Upper lobe of left lung (tissue), 6 donors: ENCODE data around the gene TBXA2R. TPM values are rescaled to one million over a fixed set of nuclear protein-coding genes. Genes with fewer than 3 reads are reported as not detected.

Experiments
- ATAC-seq, 2 donors: fragments of 200-7000 bp; cut with Tn5 transposase; one replicate each; pipeline ENCODE4 v1.9.1; 2022; ENCODE audit warnings: mild to moderate bottlenecking in 2 of 2, moderate library complexity in 2 of 2; ENCODE audit not compliant: low FRiP score in 2 of 2
- DNase-seq, 2 donors: peaks; one replicate each; pipeline ENCODE4 v3.0.0-alpha.2; 2019 to 2020
- H3K27ac ChIP-seq, 4 donors: fragments of 200-600 bp; sonication (generic); one replicate each; pipeline ENCODE4 v1.5.1; 2016 to 2019
- H3K27me3 ChIP-seq, 4 donors: fragments of 200-600 bp; sonication (generic); one replicate each; pipeline ENCODE4 v1.5.1; 2017 to 2019
- H3K36me3 ChIP-seq, 4 donors: fragments of 200-600 bp; sonication (generic); one replicate each; pipeline ENCODE4 v1.5.1; 2016 to 2019
- H3K4me1 ChIP-seq, 4 donors: fragments of 200-600 bp; sonication (generic); one replicate each; pipeline ENCODE4 v1.5.1; 2018 to 2019
- H3K4me3 ChIP-seq, 4 donors: fragments of 200-600 bp; sonication (generic); one replicate each; pipeline ENCODE4 v1.5.1; 2017 to 2019; ENCODE audit warnings: mild to moderate bottlenecking in 2 of 4, moderate library complexity in 1 of 4
- H3K9me3 ChIP-seq, 4 donors: fragments of 200-600 bp; sonication (generic); one replicate each; pipeline ENCODE4 v1.5.1; 2018 to 2019
- EP300 ChIP-seq, 4 donors: sonication (generic); formaldehyde crosslinking; IDR thresholded peaks; one replicate each; pipeline ENCODE4 v1.5.1; 2017; ENCODE audit warnings: antibody characterized with exemption in 4 of 4, control low read depth in 2 of 4
- POLR2A ChIP-seq, 4 donors: fragments of 450-650 bp; IDR thresholded peaks; one replicate each; pipeline ENCODE4 v1.5.1; 2016 to 2017; ENCODE audit warnings: antibody characterized with exemption in 4 of 4, mild to moderate bottlenecking in 2 of 4
- POLR2AphosphoS5 ChIP-seq, 2 donors: sonication (generic); formaldehyde crosslinking; IDR thresholded peaks; one replicate each; pipeline ENCODE4 v1.5.1; 2017; ENCODE audit warnings: antibody characterized with exemption in 2 of 2
- WGBS, 2 donors: methylation state at CpG; one replicate each; pipeline ENCODE4 v1.1.5; 2017 to 2018; 5-methylcytosine and 5-hydroxymethylcytosine counted together
- total RNA-seq, 6 donors: library from RNA; depleted of rRNA in 4 of 6; stranded (reverse); fragments of >200 nt in 4 of 6; gene quantifications; one replicate each; pipeline versions ENCODE4 v1.1.0 to v1.2.1, GENCODE V29; 2016 to 2021
- TF ChIP-seq, protein P1 (sequence below), 6 experiments: fragments of 450-650 bp in 4 of 6; fragments of 200-600 bp in 2 of 6; sonication (generic) in 2 of 6; IDR thresholded peaks; one replicate each; pipeline ENCODE4 v1.5.1; 2016 to 2019; ENCODE audit warnings: antibody characterized with exemption in 6 of 6
- donor health status: DM: no; HTN: no; CAD: no; lungs with moderate emphysema.
- donor health status: DM: no; HTN: yes; CAD: no; lungs with severe emphysema.

TBXA2R gene
- total RNA-seq, 6 donors from 2014 or later = 0.49 to 7.0 (median 2.6) TPM

DNA sequence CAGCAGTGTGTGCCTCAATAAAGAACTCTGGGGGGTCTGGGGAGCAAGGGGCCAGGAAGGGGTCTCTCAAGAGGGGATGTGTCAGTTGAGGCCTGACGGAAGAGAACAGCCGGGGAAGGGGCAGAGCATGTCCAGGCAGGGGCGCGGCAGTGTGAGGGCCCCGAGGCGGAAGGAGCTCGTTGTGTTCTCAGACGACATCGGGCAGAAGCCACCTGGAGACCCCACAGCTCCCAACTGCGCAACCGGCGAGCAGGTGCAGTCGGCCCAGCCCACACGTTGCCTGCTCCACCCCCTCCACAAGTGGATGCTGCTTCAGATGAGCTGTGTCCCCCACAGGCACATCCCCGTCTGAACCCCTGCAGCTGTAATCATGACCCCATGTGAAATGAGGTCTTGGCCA is 15.0 kb upstream of the TBXA2R start:
- ATAC-seq (no peak), DNase-seq (peak in 1 of 2 donors; percentile 78)
- peaks cover 24 to 40% (median 30%) of the 10 kb centered on the region in 4 donors for H3K4me1 ChIP-seq
- H3K27me3 ChIP-seq = no peaks in the 10 kb centered on the region
- no peaks in the 10 kb centered on the region for H3K9me3 ChIP-seq
- TF ChIP-seq POLR2A (IDR thresholded peaks at IDR 0.05) (no peak), POLR2AphosphoS5 (IDR thresholded peaks at IDR 0.05) (no peak), EP300 (IDR thresholded peaks at IDR 0.05) (no peak)
- TF ChIP-seq, protein P1, sequence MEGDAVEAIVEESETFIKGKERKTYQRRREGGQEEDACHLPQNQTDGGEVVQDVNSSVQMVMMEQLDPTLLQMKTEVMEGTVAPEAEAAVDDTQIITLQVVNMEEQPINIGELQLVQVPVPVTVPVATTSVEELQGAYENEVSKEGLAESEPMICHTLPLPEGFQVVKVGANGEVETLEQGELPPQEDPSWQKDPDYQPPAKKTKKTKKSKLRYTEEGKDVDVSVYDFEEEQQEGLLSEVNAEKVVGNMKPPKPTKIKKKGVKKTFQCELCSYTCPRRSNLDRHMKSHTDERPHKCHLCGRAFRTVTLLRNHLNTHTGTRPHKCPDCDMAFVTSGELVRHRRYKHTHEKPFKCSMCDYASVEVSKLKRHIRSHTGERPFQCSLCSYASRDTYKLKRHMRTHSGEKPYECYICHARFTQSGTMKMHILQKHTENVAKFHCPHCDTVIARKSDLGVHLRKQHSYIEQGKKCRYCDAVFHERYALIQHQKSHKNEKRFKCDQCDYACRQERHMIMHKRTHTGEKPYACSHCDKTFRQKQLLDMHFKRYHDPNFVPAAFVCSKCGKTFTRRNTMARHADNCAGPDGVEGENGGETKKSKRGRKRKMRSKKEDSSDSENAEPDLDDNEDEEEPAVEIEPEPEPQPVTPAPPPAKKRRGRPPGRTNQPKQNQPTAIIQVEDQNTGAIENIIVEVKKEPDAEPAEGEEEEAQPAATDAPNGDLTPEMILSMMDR (IDR thresholded peaks at IDR 0.05) = no peak
- 92 to 94% methylated on average over 11 to 14 of the region's 15 CpGs for whole genome bisulfite sequencing, 2 donors
- H3K27ac ChIP-seq = no peak overlapping the region
- peaks cover 6 to 60% (median 42%) of the 10 kb centered on the region in 4 donors for H3K36me3 ChIP-seq
- H3K4me3 ChIP-seq = no peak overlapping the region

DNA sequence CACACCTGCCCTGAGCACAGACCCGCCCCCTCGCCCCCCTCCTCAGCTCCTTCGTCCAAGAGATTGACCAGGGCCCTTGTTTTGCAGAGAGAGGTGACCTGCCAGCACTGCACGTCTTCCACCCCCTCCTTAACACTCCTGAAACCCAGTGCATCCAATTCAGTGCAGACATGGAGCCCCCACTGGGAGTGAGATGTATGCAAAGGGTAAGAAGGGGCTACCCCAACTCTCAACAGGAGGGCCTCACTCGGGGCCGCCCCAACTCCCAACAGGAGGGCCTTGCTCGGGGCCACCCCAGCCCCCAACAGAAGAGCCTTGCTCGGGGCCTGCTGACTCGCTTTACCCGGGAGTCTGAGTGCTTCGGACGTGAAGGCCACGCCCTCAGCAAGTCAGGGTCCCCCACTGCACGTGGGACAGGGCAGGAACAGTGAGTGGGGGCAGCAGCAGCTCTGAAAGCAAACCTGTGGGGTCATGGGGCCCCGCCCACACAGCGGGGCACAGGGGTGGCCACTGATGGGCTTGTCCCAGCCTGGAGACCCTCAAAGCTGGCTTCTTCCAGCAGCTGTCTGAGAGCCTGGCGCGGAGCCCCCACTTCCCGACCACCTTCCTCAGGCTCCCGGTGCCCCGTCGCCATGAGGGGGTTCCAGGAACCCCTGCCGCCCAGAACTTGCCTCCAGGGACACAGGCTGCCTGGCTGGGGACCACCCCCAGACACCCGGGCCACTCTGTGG is 14.3 kb upstream of the TBXA2R start:
- no peak overlapping the region for H3K27ac ChIP-seq
- no peak overlapping the region for H3K4me3 ChIP-seq
- H3K36me3 ChIP-seq = peaks cover 6 to 63% (median 42%) of the 10 kb centered on the region in 4 donors
- no peaks in the 10 kb centered on the region for H3K27me3 ChIP-seq
- no peaks in the 10 kb centered on the region for H3K9me3 ChIP-seq
- TF ChIP-seq EP300 (IDR thresholded peaks at IDR 0.05) (no peak), POLR2A (IDR thresholded peaks at IDR 0.05) (no peak), POLR2AphosphoS5 (IDR thresholded peaks at IDR 0.05) (no peak)
- TF ChIP-seq, protein P1 (IDR thresholded peaks at IDR 0.05) = no peak
- peaks cover 23 to 35% (median 30%) of the 10 kb centered on the region in 4 donors for H3K4me1 ChIP-seq
- DNase-seq (no peak), ATAC-seq (no peak)
- WGBS, 2 donors = 84 to 92% methylated on average over 7 to 12 of the region's 24 CpGs

DNA sequence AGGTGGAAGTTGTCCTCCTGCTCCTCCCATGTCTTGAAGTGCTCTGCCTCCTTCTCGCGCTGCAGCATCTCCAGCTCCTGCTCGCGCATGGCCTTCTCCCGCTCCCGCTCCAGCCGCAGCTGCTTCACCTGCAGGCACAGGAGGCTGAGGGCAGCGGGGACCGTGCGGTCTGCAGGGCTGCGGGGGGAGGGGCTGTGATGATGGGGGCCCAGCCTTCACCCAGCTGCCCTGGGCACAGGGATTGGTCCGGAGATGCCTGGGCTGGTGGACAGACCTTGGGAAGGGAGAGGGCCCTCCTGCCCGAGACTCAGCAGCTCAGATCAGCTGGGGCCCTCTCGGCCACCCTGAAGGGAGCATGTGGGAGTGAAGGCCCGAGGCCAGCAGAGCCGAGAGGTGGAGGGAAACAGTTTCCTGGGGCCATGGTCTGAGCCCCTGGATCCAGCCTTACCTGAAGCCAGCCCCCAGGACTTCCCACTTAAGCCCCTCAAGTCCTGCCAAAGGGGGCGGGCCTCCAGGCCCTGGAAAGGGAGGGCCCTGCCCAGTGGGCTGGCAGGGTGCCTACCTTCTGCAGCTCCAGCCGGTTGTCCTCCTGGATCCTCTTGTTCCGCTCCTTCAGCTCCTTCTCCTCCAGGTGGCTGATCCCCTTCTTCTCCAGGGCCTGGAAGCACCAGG is 13.6 kb upstream of the TBXA2R start:
- H3K27ac ChIP-seq = no peak overlapping the region
- WGBS, 2 donors = 86 to 91% methylated on average over 10 to 19 of the region's 19 CpGs
- no peak for TF ChIP-seq EP300 (IDR thresholded peaks at IDR 0.05)
- TF ChIP-seq POLR2A (IDR thresholded peaks at IDR 0.05) = no peak
- H3K4me3 ChIP-seq = no peak overlapping the region
- peaks cover 6 to 63% (median 49%) of the 10 kb centered on the region in 4 donors for H3K36me3 ChIP-seq
- H3K4me1 ChIP-seq = peaks cover 16 to 28% (median 23%) of the 10 kb centered on the region in 4 donors
- ATAC-seq = no peak
- peak in 1 of 2 donors; percentile 74 for DNase-seq
- no peaks in the 10 kb centered on the region for H3K27me3 ChIP-seq
- H3K9me3 ChIP-seq = no peaks in the 10 kb centered on the region

DNA sequence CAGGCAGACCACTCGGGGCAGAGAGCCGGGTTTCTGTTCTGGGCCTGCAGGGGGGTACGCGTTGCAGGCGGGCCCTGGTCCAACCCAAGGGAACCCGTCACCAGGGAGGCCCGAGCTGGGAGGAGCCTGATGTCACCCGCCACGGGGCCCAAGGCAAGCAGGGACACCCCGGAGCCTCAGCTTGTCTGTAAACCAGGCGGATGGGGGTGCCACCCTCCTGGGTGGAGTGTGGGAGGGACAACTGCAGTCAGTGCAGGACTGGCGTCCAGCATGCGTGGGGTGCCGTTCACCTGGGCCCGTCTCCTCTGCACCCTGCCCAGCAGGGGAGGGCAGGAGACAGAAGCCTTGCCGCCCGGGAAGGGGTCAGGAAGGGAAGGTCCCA is 12.9 kb upstream of the TBXA2R start:
- H3K27ac ChIP-seq = no peak overlapping the region
- ATAC-seq (no peak), DNase-seq (peak in 1 of 2 donors; percentile 65)
- peaks cover 6 to 69% (median 49%) of the 10 kb centered on the region in 4 donors for H3K36me3 ChIP-seq
- H3K27me3 ChIP-seq = no peaks in the 10 kb centered on the region
- H3K4me3 ChIP-seq = no peak overlapping the region
- no peaks in the 10 kb centered on the region for H3K9me3 ChIP-seq
- WGBS, 2 donors = 85 to 90% methylated on average over 17 of the region's 17 CpGs
- TF ChIP-seq, protein P1 (IDR thresholded peaks at IDR 0.05) = no peak
- peaks cover 9 to 22% (median 17%) of the 10 kb centered on the region in 4 donors for H3K4me1 ChIP-seq

DNA sequence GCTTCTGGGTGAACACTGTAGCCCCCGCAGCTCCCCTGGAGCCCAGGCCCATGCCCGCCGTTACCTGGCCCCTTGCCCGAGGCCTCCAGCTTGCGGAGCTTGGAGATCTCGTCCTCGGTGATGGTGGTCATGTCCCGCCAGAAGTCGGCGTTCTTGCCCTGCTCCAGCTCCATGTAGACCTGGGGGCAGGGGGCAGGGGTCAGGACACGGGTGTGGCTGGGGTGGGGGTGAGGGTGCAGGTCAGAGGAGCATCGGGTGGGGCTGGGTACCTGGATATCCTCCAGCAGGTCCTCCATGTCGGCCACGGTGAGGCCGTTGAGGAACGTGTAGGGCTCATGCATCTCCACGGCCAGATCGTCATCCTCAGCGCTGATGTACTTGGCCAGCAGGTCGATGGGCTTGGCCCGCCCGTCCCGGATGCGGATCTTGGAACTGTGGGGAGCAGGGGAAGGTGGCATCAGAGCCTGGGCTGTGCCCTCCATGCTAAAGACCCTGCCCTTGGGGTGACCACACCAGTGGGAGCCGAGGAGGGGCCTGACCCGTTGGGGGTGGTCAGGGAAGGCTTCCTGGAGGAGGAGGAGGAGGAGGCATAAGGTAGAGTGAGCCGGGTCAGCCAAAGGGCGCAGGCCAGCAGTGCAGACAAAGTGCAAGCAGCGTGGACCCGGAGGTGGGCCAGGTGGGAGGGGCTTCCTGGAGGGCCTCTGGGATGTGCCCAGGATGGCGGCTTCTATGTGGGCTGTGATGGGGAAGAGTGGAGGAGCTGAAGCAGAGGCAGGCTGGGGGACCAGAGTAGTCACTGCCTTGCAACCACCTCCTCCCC is 12.3 kb upstream of the TBXA2R start:
- no peaks in the 10 kb centered on the region for H3K9me3 ChIP-seq
- WGBS, 2 donors = 82 to 90% methylated on average over 19 to 23 of the region's 31 CpGs
- peaks cover 6 to 69% (median 49%) of the 10 kb centered on the region in 4 donors for H3K36me3 ChIP-seq
- no peak overlapping the region for H3K4me3 ChIP-seq
- DNase-seq (no peak), ATAC-seq (no peak)
- no peak overlapping the region for H3K27ac ChIP-seq
- TF ChIP-seq, protein P1 (IDR thresholded peaks at IDR 0.05) = peak in 1 of 6 experiments; percentile 16
- TF ChIP-seq POLR2A (IDR thresholded peaks at IDR 0.05) = no peak
- peaks cover 7 to 19% (median 12%) of the 10 kb centered on the region in 4 donors for H3K4me1 ChIP-seq
- no peaks in the 10 kb centered on the region for H3K27me3 ChIP-seq
